ENCODE data around the gene GRAP.

The GRAP gene

GRCh38 chr17:18987862-18988545 lies 58.8 kb downstream of the GRAP start:
- Histone ChIP-seq H3K27me3 (ENCODE audit: insufficient read depth, poor library complexity, severe bottlenecking) (no peaks in the 10 kb centered on the region), H3K27ac (replicated peaks) (no peak overlapping the region), H3K4me3 (replicated peaks; ENCODE audit: insufficient read depth, low read length) (no peak overlapping the region)
- TF ChIP-seq POLR2AphosphoS5 (IDR thresholded peaks at IDR 0.05; ENCODE audit: low read depth) (no peak), CTCF (IDR thresholded peaks at IDR 0.05; ENCODE audit: insufficient read depth, low read length) (no peak), SPI1 (IDR thresholded peaks at IDR 0.05; ENCODE audit: borderline replicate concordance, low read depth) (no peak), GABPA (IDR thresholded peaks at IDR 0.05; ENCODE audit: low read depth) (no peak), REST (IDR thresholded peaks at IDR 0.05; ENCODE audit: insufficient replicate concordance, low read depth) (no peak)
- DNase-seq (ENCODE audit: low read depth in 1 of 2, low spot score in 1 of 2): no peak

GRCh38 chr17:18987230-18987610 lies 59.5 kb downstream of the GRAP start:
- Histone ChIP-seq H3K27me3 (ENCODE audit: insufficient read depth, poor library complexity, severe bottlenecking) (no peaks in the 10 kb centered on the region), H3K27ac (replicated peaks) (no peak overlapping the region), H3K4me3 (replicated peaks; ENCODE audit: insufficient read depth, low read length) (no peak overlapping the region)
- no peak for DNase-seq (ENCODE audit: low read depth in 1 of 2, low spot score in 1 of 2)
- no peak for TF ChIP-seq SPI1 (IDR thresholded peaks at IDR 0.05; ENCODE audit: borderline replicate concordance, low read depth)
- no peak for TF ChIP-seq REST (IDR thresholded peaks at IDR 0.05; ENCODE audit: insufficient replicate concordance, low read depth)
- TF ChIP-seq CTCF (IDR thresholded peaks at IDR 0.05; ENCODE audit: insufficient read depth, low read length): no peak

GRCh38 chr17:18986541-18987229 lies 60.1 kb downstream of the GRAP start:
- DNase-seq (ENCODE audit: low read depth in 1 of 2, low spot score in 1 of 2): no peak
- TF ChIP-seq SPI1 (IDR thresholded peaks at IDR 0.05; ENCODE audit: borderline replicate concordance, low read depth) (no peak), GABPA (IDR thresholded peaks at IDR 0.05; ENCODE audit: low read depth) (no peak), CTCF (IDR thresholded peaks at IDR 0.05; ENCODE audit: insufficient read depth, low read length) (no peak), POLR2AphosphoS5 (IDR thresholded peaks at IDR 0.05; ENCODE audit: low read depth) (no peak), REST (IDR thresholded peaks at IDR 0.05; ENCODE audit: insufficient replicate concordance, low read depth) (no peak)
- Histone ChIP-seq H3K4me3 (replicated peaks; ENCODE audit: insufficient read depth, low read length) (no peak overlapping the region), H3K27me3 (ENCODE audit: insufficient read depth, poor library complexity, severe bottlenecking) (no peaks in the 10 kb centered on the region), H3K27ac (replicated peaks) (no peak overlapping the region)
